ENCODE data around the gene DUSP22.

DUSP22 gene

DNA sequence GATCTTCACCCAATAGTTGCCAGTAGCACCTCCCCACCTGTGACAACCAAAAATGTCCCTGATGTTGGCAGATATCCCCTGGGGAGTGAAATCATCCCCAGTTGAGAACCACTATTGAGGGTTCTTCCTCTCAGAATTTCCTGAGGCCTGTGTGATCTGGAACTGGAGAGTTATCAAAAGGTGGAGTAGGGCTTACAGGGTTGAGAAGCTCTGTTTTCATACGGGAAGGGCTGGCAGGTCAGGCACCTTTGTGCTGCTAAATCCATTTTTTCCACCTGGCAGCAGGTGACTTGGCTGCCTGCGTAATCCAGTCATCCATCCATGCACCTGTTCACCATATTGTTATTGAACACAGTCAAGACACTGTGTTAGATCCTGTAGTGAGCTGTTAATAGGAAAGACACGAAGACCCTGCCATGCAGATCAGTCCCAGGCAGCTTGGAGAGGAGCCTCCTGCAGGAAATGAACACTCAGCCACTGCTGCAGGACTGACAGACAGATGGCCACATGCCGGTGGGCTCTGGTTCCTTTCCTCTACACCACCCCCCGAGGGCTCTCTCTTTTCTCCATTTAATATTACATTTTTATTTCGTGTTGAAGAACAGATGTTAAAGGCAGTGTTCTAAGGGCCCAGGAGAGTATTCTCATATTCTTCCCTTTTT lies 5.4 kb downstream of the DUSP22 start:
- DNase-seq, result no peak

DNA sequence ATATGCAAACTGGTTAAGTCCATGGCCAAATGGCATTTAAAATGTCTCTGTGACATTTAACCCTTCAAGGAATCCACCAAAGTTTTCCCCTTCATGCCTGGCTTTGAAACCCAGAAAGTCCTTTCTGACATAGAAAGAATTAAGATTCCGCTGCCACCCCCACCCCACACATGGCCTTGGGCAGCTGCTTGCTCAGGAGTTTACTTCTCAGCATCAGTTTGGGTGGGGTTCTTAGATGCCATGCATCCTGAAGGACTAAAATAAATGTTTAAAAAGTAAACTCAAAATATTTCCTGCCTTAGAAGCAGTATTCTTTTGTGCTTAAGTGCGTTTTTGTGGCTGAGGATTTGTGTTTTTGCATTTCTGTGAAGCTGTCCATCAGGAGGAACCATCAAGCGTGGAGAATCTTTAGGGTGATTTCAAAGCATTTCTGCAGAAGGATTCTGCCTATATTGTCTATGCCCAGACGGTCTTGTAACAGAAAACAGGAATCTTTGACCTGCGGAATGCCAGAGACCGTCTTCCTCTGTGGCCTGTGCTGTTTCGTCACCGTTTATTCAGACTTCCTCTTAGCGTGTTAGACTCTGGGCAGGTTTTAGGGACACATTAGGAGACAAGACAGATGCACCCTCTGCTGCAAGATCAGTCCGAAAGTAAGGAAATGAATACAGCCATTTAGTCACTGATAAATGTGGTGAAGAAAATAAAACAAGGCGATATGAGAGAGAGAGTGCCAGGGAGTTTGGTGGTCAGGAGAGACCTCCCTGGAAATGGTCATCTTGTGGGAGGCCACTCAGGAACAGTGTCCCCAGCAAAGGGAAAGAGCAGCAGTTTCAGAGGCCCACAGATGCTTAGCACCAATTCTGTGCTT lies 6.2 kb downstream of the DUSP22 start:
- no peak for DNase-seq

DNA sequence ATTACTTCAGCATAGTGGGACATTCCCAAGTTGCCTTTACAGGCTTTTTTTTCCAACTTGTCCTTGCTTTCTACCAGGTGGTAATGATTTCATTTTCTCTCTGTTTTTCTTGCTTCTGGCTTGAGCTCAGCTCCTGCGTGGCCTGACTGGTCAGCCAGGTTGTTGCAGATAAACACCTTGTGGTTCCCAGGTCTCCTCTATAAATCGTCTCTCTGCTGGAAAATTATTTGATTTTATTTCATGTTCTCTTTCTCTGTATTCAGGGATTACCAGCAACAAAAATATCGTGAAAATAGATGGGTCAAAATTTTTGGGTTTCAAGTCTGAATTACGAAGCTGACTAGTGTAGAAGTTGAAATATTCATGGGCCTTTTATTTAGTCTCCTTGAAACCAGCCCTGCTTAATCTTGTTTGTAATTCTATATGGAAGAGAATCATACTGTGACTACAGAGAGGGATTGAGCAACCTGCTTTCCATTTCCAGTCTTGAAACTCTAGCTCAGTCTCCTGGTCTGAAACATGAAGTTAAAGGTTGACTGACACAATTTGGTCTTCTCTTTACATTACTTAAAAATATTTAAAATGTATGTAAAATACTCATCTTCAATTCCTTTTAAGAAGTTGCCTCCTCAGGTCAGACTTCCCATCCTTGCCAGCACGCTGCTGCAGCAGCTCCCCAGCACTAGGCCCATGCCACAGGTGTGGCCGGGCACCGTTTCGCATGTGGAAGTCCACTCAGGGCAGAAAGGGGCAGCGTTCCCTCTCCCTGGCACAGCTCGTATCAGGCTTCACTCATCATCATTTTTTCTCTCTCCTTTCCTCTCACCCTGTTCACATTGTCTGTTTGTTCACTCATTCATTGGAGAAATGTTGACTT lies 7.1 kb downstream of the DUSP22 start:
- no peak for DNase-seq

DNA sequence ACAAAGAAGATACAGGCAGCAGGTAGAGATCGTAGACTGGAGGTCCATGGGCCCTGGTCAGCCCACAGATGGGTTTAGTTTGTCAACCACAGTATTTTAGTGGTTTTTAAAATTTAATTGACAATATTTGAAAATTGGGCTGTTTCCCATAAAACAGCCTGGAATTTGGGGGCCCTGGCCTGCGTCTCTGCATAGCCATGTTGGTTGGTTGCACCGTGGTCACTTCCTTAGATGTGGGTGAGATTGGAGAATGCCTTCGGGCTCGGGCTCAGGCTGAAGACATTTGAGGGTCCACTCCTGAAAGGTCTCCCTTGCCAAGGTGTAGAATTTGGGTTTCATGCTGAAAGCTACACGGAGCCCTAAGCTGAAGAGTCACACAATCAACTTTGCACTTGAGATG lies 7.7 kb downstream of the DUSP22 start:
- no peak for DNase-seq

DNA sequence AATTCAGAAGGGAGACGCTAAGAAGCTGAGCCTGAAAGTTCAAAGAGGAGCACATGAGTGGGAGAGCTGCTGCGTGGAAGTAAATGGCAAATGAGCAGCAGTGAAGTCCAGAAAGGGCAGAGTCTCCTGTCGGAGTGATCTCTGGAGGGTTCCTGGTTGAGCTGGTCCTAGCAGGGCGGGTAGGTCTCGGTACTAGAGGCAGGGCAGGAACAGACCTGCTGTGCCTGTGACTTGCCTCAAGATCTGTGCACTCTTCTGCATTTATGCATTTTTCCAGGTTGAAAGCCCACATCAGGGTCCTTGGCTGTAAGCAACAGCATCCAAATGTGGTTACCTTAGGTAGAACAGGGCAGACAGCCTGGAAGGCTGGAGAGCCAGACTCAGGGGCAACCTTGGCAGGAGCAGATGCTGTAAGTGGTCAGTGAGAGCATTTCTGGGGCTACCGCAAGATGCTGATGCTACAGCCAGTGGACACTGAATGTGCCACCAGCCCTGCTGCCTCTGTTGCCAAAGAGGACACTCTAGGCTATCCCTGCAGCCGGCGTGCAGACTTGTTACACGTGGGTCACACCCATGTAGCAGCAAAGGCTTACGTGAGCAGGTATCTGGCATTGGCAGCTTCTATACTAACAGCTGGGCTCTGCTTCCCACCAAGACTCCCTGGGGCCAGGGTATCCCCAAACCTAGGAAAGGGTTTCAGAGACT lies 8.4 kb downstream of the DUSP22 start:
- DNase-seq, result no peak

DNA sequence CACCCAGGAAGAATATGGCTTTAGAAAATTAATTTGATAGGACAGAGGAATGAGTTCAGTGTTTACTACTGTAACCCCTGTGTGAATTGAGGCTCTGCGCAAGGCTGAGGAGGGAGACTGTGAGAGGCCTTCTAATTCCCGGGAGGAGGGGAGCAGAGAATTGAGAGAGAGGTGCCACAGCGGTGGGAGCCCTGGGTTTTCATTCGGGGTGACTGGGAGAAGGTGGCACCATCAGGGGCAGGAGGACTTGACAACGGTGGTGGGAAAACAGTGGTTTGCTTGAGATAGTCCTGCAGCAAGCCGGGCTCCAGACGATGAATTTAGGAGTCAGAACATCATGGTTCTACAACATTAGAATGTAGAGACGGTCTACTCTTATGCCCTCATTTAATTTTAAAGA lies 9.2 kb downstream of the DUSP22 start:
- DNase-seq, result no peak

DNA sequence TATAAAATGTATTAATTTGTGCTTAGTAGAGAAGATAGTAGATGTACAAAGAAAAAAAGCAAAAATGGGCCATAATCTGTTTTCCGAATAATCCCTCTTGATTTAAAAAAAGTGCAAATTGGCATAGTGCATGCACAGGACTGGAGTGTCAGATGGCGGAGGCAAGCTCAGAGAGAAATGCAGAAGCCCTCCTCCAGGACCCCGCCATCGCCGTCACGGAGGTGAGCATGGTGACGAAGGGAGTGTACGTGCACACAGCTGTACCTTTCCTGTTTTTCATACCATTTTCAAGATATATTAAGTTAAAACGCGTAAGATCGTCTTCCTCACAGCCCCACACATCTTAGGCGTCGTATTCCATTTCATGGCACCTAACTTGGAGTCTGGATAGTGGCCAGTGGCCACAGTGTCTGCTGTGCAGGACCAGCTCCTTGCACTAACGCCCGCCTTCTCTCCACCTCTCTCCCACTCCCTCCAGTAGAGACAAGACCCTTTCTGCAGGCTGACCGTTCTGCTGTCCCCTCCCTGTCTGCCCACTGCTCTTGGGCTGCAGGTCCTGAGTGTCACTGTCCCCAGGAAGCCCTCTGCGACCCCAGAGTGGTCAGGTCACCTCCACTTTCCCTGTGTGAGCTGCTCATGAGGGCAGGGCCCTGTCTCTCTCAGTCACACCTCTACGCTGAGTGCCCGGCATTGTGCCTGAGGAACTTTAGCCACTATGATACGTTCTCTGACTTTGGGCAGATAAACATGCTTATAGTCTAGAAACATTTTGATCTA lies 9.8 kb downstream of the DUSP22 start:
- DNase-seq, result no peak

DNA sequence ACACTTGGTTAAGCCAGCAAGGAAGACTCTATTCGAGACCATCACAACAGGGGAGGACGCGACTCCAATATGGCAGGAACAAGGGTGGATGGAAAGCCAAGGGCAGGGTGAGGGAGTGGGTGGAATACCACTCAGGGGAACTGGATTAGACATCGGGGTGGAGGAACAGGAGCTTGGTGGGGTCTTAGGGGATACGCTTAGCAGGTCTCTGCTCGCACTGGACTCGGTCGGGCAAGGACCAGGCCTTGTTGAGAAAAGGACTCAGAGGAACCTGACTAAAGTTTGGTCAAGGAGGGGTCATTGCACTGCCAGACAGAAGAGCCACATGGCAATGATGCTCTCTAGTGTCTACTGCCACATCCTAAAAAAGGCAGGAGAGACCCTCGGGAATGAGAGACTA lies 10.5 kb downstream of the DUSP22 start:
- no peak for DNase-seq

DNA sequence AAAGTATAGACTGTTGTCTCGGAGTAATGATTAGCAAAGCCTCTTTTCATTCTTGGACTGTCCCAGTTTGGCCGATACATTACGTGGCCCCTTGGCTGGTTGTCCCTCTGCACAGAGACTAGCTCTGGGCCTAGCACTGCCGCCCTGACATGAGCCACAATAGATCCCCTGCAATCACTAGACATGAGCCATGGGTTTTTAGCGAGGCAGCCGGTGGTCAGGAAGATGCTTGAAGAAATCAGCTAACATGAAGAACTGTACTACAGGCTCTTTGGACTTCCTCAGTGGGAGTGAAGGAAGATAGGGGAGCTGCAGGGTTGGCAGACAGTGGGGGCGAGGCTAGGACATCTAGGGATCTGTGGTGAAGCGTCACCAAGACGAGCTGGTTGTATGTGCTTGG lies 11.0 kb downstream of the DUSP22 start:
- DNase-seq, result no peak

DNA sequence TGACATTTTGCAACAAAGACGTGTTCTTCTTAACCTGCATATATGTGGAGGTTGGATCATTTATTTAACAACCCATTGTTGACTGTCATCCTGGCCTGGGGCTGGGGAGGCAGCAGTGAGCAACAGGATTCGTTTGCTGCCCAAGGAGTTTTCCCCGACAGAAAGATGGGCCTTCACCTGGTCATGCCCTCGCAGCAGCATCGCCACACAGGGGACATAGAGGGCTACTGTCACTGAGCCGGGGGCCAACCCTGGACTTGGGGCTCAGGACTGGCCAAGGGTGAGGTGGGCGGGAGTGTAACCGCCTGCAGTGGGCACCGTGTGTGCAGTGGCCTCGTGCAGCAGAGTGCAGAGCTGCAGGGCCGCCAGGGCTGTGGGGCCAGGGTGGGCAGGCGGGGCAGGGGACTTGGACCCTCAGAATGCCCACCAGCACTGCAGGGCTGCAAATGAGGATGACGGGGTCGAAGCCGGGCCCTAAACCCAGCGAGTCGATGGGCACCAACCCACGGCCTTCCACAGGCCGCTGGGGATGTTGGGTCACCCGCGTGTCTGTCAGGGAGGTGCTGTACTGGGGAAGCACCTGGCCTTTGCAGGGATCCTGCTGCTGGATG lies 11.8 kb downstream of the DUSP22 start:
- DNase-seq, result no peak

DNA sequence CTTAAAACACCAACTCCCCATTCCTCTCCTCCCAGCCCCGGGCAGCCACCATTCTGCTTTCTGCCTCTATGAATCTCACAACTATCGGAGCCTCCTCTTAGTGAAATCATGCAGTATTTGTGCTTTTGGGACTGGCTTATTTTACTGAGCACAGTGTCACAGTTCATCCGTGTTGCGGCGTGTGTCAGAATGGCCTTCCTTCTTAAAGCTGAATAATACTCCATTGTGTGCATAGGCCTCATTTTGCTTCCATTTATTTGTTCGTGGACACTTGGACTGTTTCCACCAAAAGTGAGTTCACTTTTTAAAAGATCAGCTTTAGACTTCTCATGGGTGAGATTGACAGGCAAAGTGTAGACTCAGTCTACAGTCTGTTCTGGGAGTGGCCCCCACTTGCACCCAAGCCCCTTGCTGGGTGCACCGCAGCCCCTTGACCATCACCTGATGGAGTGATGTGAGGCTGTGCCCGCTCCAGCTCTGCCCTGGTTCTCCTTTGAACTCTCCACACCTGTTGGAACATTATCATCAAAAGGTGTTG lies 12.6 kb downstream of the DUSP22 start:
- no peak for DNase-seq

DNA sequence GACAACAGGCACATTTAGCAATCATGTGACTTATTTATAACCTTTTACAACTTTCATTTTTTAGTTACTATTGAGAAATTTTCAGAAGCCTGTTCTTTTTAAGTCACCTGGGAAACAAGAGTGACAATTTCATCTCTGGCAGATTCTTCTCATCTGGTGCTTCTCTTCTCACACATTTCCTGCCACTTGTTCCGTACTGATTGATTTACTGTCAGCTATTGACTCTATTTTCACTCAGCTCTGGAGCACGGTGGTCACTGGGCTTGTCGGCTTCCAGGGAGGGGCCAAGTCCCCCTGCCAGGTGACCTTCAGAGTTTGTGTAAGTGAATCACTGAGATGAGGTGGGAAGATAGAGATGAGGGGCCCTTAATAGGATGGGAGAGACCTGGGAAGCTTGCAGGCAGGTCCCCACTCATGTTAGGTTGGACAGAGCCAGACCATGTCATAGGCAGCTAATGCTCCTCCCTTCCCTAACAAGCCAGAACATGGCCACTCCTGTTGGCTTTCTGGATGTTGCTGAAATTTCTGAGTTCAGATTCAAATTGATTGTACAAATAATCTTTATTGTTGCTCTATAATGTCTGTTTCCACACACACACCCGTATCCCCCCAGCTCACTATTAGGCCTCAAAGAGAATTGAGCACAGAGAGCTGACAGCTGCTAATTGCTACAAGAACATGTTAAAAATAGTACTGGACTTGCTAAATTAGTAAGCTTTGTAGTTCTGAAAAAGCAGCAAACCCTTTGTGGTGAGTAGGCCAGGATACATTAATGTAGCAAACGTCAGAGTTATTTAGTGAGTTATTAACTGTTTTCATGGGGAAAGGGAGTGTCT lies 13.3 kb downstream of the DUSP22 start:
- DNase-seq, result no peak

DNA sequence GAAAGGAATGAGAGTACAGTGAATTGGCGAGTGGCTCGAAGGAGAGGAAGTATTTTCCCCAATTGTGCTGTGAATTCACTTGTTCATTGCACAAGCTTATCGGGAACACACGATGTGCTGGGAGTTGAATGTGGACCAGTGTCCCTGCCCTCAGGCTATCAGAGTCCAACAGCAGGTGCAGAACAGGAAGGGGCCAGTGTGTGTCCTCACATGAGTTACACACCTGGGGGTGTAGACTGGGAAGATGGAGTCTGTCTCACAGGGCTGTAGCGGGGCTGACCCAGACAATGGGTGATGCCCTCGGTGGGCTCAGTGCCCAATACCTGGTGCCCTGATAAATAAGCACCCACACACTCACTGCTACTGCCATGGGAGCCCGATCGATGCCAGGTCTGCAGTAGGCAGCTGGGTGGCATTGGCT lies 14.4 kb downstream of the DUSP22 start:
- DNase-seq, result no peak

DNA sequence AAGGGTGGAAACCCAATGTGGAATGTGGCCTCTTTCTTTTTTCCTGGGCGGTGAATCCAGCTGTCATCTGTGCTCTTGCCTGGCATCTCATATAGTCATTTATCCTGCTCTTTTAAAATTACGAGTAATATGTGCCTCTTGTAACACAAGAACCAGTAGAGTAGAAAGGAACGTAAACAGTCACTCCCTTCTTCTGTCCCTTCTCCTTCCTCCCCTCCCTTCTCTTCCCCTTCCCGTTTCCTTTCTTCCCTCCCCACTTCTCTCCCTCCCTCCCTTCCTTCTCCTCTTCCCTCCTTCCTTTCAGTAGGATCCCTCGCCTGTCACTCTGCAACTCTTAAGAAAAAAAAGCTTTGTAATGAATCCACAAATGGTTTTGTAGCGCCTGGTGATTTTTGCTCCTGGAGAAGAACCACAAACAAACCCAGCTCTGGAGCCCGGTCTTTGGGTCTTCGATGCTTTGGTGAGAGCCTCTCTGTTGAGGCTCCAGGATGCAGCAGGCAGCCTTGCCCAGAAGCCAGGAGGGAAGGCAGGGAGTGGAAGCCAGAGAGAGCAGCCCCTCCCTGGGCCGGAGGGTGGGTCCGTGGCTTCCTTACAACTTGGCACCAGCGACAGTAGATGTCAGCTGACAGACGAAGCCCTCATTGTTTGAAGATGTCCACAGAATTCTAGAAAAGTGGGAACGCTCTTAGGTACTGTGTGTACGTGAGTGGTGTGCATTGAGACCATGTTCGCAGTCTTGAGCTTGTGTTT lies 15.0 kb downstream of the DUSP22 start:
- DNase-seq, result no peak

DNA sequence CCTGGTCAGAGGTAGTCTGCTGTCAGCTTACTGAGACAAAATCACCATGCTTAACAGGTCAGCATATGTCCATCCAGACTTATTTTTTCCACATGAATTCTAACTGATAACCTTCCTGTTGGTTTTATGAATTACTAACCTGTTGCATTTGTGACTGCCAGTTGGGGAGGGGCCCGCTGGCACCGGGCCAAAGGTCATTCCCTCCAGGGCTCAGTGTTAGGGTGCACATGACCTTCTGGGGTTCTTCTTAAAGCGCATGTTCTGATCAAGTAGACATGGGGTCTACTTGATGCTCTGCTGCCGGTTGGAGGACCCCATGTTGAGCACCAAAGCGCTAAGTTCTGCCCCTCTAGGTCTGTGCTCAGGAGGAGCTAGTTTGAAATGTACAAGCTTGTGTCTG lies 15.6 kb downstream of the DUSP22 start:
- DNase-seq, result no peak

DNA sequence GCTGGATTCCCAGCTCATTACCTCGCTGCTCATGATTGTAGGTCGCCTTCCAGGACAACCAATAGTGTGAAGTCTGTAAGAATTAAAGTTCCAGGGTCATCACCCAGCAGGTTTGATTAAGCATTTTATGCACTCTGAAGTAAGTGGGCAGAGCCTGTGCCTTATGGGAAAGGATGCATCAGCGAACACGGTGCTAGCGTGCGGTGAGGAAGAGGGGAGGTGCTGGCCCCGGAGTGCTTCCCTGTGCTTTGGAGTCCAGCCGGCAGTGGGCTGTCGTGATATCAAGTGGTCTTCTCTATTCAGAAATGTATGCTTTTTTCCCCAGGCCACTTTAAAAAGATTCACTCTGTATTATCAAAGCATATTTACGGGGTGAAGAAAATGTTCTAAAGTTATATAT lies 16.0 kb downstream of the DUSP22 start:
- DNase-seq, result no peak

DNA sequence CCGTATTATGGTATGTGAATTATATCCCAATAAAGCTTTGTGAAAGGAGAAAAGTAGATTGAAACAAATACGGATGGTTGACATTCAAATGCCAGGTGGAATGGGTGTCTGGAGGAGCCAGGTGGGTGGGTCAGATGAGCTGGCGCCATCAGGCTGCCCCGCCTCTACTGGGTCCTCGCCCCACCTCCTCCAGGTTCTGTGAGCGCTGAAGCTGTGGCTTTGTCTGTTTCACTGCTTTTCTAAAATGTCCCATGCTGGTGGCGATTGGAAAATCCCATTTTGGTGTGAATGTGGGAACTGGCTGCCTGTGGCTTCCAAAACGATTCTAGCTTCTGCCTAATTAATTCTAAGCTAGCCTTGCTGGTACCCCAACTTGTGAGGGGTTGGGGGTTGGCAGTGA lies 16.5 kb downstream of the DUSP22 start:
- no peak for DNase-seq

DNA sequence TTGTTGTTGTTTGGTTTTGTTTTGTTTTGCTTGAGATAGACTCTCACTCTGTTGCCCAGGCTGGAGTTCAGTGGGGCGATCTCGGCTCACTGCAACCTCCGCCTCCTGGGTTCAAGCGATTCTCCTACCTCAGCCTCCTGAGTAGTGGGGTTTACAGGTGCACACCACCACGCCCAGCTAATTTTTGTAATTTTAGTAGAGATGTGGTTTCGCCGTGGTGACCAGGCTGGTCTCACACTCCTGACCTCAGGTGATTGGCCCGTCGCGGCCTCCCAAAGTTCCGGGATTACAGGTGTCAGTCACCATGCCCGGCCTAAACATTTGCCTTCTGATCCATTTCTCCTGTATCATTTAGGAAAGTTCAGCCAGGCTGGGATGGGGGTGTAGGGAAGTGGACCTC lies 17.7 kb downstream of the DUSP22 start:
- DNase-seq, result no peak

DNA sequence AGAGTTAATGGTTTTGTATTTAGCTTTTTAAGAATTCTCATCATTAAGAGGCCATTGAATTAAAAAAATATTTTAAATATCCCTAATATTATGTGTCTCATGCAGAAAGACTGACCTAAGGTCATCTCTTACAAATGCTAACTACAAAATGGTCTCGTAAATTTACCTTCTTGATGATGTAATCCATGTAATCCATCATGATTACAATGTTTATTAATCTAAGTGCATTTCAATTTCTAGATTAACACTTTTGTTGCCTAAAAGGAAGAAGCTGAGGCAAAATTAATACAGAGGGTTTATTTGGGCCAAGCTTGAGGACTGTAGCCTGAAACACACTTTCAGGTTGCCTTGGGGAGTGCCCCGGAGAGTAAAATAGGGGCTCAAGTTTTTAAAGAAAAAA lies 18.4 kb downstream of the DUSP22 start:
- DNase-seq, result no peak
